Measurements from ENCODE around the gene PRKAG2.

GRCh38 chr7:151886783-151887182 lies 9.9 kb upstream of the PRKAG2 start:
- TF ChIP-seq POLR2A (IDR thresholded peaks at IDR 0.05; ENCODE audit: low read length) (no peak), GATA1 (IDR thresholded peaks at IDR 0.05; ENCODE audit: low read depth, low read length) (no peak)
